ENCODE data around the gene ST6GALNAC3.

- TF ChIP-seq, protein P1, sequence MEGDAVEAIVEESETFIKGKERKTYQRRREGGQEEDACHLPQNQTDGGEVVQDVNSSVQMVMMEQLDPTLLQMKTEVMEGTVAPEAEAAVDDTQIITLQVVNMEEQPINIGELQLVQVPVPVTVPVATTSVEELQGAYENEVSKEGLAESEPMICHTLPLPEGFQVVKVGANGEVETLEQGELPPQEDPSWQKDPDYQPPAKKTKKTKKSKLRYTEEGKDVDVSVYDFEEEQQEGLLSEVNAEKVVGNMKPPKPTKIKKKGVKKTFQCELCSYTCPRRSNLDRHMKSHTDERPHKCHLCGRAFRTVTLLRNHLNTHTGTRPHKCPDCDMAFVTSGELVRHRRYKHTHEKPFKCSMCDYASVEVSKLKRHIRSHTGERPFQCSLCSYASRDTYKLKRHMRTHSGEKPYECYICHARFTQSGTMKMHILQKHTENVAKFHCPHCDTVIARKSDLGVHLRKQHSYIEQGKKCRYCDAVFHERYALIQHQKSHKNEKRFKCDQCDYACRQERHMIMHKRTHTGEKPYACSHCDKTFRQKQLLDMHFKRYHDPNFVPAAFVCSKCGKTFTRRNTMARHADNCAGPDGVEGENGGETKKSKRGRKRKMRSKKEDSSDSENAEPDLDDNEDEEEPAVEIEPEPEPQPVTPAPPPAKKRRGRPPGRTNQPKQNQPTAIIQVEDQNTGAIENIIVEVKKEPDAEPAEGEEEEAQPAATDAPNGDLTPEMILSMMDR (IDR thresholded peaks at IDR 0.05) = no peak
- TF ChIP-seq EZH2 (IDR thresholded peaks at IDR 0.05) = no peak
- no peak for TF ChIP-seq EZH2phosphoT487 (IDR thresholded peaks at IDR 0.05)
These were observed 263.1 kb downstream of the ST6GALNAC3 start for GRCh38 chr1:76337542-76338219.
